GM12873 (cell line): ENCODE results near the gene TUBAL3.

Experiments
- CTCF ChIP-seq: IDR thresholded peaks from 2 replicates; pipeline ENCODE4 v1.5.1; 2012; ENCODE audit warnings: low read depth, mild to moderate bottlenecking, moderate library complexity, low read length, control low read depth; ENCODE audit not compliant: insufficient read depth; ENCODE audit errors: missing control alignments

Gene TUBAL3

DNA sequence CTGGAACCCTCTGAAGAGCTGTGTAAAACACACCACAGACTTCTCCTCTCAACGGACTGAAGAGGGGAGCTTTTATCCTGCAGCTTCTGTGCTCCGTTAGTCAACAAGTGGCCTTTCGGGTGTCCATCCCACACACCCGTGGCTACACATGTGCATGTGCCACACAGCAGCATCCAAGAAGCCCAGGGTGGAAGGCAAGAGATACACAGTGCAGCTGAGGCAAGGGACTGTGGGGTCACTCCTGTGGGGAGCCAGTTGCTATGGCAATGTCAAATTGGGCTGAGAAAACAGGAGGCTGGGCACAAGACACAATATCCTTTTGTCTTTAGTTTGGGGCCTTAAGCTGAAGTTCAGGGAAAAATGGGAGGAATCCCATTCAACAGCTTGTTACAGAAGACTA is 36.5 kb upstream of the TUBAL3 start:
- TF ChIP-seq CTCF: no peak

DNA sequence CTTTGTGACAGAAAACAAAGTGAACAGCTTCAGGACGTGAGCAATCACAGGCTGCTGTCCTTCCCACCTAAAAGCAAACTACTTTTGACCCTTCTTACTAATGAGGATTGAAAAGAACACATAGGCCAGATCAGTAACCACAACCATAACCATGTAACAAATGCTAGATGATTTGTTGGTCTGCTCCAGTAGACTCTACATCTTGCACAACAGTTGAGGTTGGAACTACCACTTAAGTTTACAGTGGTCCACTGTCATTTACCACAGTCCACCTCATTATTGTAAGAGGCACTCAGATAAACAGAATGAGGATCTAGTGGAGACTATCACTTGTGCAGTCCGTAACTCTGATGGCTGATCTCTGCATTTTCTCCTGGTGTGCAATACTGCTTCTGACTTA is 35.6 kb upstream of the TUBAL3 start:
- TF ChIP-seq CTCF: no peak

- TF ChIP-seq CTCF: no peak
Measured at GRCh38 chr10:5435328-5435727, 30.7 kb upstream of the TUBAL3 start.

- peak; percentile 72 for TF ChIP-seq CTCF
Measured at GRCh38 chr10:5434017-5434753, 29.6 kb upstream of the TUBAL3 start.

DNA sequence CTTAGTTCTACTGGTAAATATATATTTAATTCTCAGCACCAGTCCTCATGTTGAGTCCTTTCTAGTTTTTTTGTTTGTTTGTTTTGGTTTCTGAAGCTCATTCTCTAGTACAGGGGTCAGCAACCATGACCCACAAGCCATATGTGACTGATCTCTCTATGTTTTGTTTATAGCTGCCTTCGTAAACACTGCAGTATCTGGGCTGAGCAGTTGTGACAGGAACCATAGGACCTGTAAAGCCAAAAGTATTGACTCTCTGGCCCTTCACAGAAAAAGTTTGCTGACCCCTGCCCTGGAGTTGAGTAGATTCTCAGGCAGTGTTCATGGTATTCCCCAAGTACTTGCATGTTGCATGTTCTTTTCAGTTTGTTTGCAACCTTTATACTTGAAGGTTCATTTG is 28.6 kb upstream of the TUBAL3 start:
- TF ChIP-seq CTCF: no peak

DNA sequence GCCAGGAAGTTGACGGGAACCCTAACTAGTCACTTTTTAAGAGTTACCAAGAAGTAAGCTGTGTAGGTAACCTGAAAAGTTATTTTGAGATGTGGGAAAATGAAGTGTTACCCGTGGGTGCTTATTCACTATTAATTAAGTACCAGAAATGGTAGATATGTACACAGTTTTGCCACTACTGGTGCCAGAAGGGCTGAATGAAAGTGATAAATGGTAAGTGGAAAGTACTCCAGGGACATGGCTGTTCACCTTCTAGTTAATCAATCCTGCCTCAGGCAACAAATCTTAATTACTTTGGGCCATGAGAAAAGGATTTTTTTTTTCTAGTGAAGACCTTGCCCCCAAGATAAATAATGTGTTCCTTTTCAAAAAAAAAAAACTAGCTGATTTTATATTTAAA is 23.5 kb upstream of the TUBAL3 start:
- TF ChIP-seq CTCF: no peak

- TF ChIP-seq CTCF: no peak
Measured at GRCh38 chr10:5424751-5425150, 20.1 kb upstream of the TUBAL3 start.
